GM12892 (cell line): ENCODE data around the gene TMCC1.
A peak's percentile ranks its signal among the peaks of the same experiment; 100 is the strongest.

ENCODE experiments used
- DNase-seq: peaks from one replicate; pipeline ENCODE4 v3.0.0; 2011; ENCODE audit not compliant: insufficient read length
- FAIRE-seq: peaks from 2 replicates; lab custom pipeline; 2011; peaks lifted over from hg19 to GRCh38; lab: Jason Lieb, UNC
- POLR2A ChIP-seq: IDR thresholded peaks from 2 replicates; pipeline ENCODE4 v1.6.1; 2011; ENCODE audit warnings: low read depth, low read length, control low read depth
- POLR2AphosphoS5 ChIP-seq: IDR thresholded peaks from 2 replicates; pipeline ENCODE4 v1.6.1; 2011; ENCODE audit warnings: low read depth, low read length, control low read depth
- TAF1 ChIP-seq: IDR thresholded peaks from 2 replicates; pipeline ENCODE4 v1.6.1; 2011; ENCODE audit warnings: low read depth, mild to moderate bottlenecking, control low read depth, low read length, borderline replicate concordance

The TMCC1 gene

GRCh38 chr3:129822241-129822640, 71.3 kb downstream of the TMCC1 start:
- no peak for DNase-seq
- FAIRE-seq, result no peak
- TF ChIP-seq POLR2AphosphoS5 (no peak), POLR2A (no peak), TAF1 (no peak)

- FAIRE-seq (peak; percentile 65), DNase-seq (no peak)
- TF ChIP-seq TAF1 (no peak), POLR2A (no peak), POLR2AphosphoS5 (no peak)
Measured at GRCh38 chr3:129820587-129820986, 72.9 kb downstream of the TMCC1 start.

- TF ChIP-seq POLR2A (no peak), TAF1 (no peak), POLR2AphosphoS5 (no peak)
- no peak for DNase-seq
- no peak for FAIRE-seq
Measured at GRCh38 chr3:129812589-129812988, 80.9 kb downstream of the TMCC1 start.

- TF ChIP-seq POLR2A (no peak), TAF1 (no peak), POLR2AphosphoS5 (no peak)
- no peak for FAIRE-seq
Measured at GRCh38 chr3:129809297-129809696, 84.2 kb downstream of the TMCC1 start.

GRCh38 chr3:129796146-129796545, 97.4 kb downstream of the TMCC1 start:
- TF ChIP-seq POLR2A, result no peak
- no peak for TF ChIP-seq TAF1
- TF ChIP-seq POLR2AphosphoS5, result no peak
- DNase-seq (no peak), FAIRE-seq (no peak)

More at GRCh38 chr3:129809297-129809696, 84.2 kb downstream of the TMCC1 start:
- no peak for DNase-seq

GRCh38 chr3:129795186-129796010, 98.1 kb downstream of the TMCC1 start:
- TF ChIP-seq POLR2A (no peak), POLR2AphosphoS5 (no peak), TAF1 (no peak)
- FAIRE-seq, result no peak
- DNase-seq, result no peak

- DNase-seq (peak; percentile 17), FAIRE-seq (no peak)
- TF ChIP-seq POLR2A (no peak), POLR2AphosphoS5 (no peak), TAF1 (no peak)
Measured at GRCh38 chr3:129794311-129795185, 99.0 kb downstream of the TMCC1 start.

- TF ChIP-seq POLR2A, result no peak
- TF ChIP-seq POLR2AphosphoS5, result no peak
- TF ChIP-seq TAF1, result no peak
- DNase-seq, result no peak
- FAIRE-seq, result peak; percentile 56
Measured at GRCh38 chr3:129793942-129794310, 99.6 kb downstream of the TMCC1 start.

GRCh38 chr3:129793319-129793718, 100.2 kb downstream of the TMCC1 start:
- no peak for FAIRE-seq
- DNase-seq, result no peak
- TF ChIP-seq TAF1 (no peak), POLR2AphosphoS5 (no peak), POLR2A (no peak)

GRCh38 chr3:129783470-129783869, 110.0 kb downstream of the TMCC1 start:
- TF ChIP-seq POLR2AphosphoS5, result no peak
- no peak for TF ChIP-seq TAF1
- no peak for TF ChIP-seq POLR2A
- FAIRE-seq (no peak), DNase-seq (no peak)

- DNase-seq, result no peak
Measured at GRCh38 chr3:129778871-129779270, 114.6 kb downstream of the TMCC1 start.

GRCh38 chr3:129777806-129778205, 115.7 kb downstream of the TMCC1 start:
- TF ChIP-seq POLR2A, result no peak
- DNase-seq, result no peak

More at GRCh38 chr3:129778871-129779270, 114.6 kb downstream of the TMCC1 start:
- TF ChIP-seq TAF1 (no peak), POLR2AphosphoS5 (no peak)
- peak; percentile 51 for FAIRE-seq

More at GRCh38 chr3:129777806-129778205, 115.7 kb downstream of the TMCC1 start:
- no peak for FAIRE-seq
